SK-N-SH treated with all-trans-retinoic acid at 6 μM for 48 hours (cell line): ENCODE results near the gene PIKFYVE.

Experiments used
- ATAC-seq: fragments of 200-7000 bp; cut with Tn5 transposase; 3 replicates; pipeline ENCODE4 v1.9.1; 2020; ENCODE audit warnings: mild to moderate bottlenecking, moderate library complexity
- ARNTL ChIP-seq: fragments of 450-650 bp; formaldehyde crosslinking; IDR thresholded peaks from 2 replicates; pipeline ENCODE4 v1.5.0; 2020; ENCODE audit warnings: low read depth, mild to moderate bottlenecking, moderate library complexity, borderline replicate concordance
- BACH2 ChIP-seq: fragments of 250-450 bp; sonication (Bioruptor Pico); IDR thresholded peaks from 2 replicates; pipeline ENCODE4 v1.9.0; 2021; ENCODE audit warnings: mild to moderate bottlenecking, borderline replicate concordance
- CSDC2 ChIP-seq: fragments of 250-450 bp; sonication (Bioruptor Pico); IDR thresholded peaks from 2 replicates; pipeline ENCODE4 v1.5.0; 2020; ENCODE audit warnings: mild to moderate bottlenecking, moderate library complexity
- ESRRG ChIP-seq: fragments of 250-450 bp; sonication (Bioruptor Pico); IDR thresholded peaks from 2 replicates; pipeline ENCODE4 v1.6.1; 2021; ENCODE audit warnings: mild to moderate bottlenecking
- GLIS3 ChIP-seq: fragments of 250-450 bp; sonication (Bioruptor Pico); IDR thresholded peaks from 2 replicates; pipeline ENCODE4 v1.5.0; 2020; ENCODE audit warnings: mild to moderate bottlenecking, moderate library complexity
- ISL1 ChIP-seq: fragments of 250-450 bp; sonication (Bioruptor Pico); IDR thresholded peaks from 2 replicates; pipeline ENCODE4 v2.1.2; 2022; ENCODE audit warnings: mild to moderate bottlenecking, moderate library complexity
- OSR1 ChIP-seq: fragments of 250-450 bp; sonication (Bioruptor Pico); IDR thresholded peaks from 2 replicates; pipeline ENCODE4 v1.8.0; 2022; ENCODE audit warnings: moderate library complexity, mild to moderate bottlenecking, inconsistent platforms
- PATZ1 ChIP-seq: fragments of 250-450 bp; sonication (Bioruptor Pico); IDR thresholded peaks from 2 replicates; pipeline ENCODE4 v1.8.0; 2020; ENCODE audit warnings: mild to moderate bottlenecking, moderate library complexity, borderline replicate concordance
- PPARA ChIP-seq: fragments of 250-450 bp; sonication (Bioruptor Pico); IDR thresholded peaks from 2 replicates; pipeline ENCODE4 v1.5.0; 2020; ENCODE audit warnings: mild to moderate bottlenecking, borderline replicate concordance
- RARB ChIP-seq: fragments of 250-450 bp; sonication (Bioruptor Pico); IDR thresholded peaks from 2 replicates; pipeline ENCODE4 v1.8.0; 2021; ENCODE audit warnings: mild to moderate bottlenecking, moderate library complexity
- SNAI2 ChIP-seq: fragments of 250-450 bp; sonication (Bioruptor Pico); IDR thresholded peaks from 2 replicates; pipeline ENCODE4 v1.5.0; 2020; ENCODE audit warnings: mild to moderate bottlenecking, moderate library complexity
- TOX ChIP-seq: fragments of 250-450 bp; sonication (Bioruptor Pico); IDR thresholded peaks from 2 replicates; pipeline ENCODE4 v1.8.0; 2021; ENCODE audit warnings: mild to moderate bottlenecking, moderate library complexity, borderline replicate concordance
- ZC3H10 ChIP-seq: fragments of 250-450 bp; sonication (Bioruptor Pico); IDR thresholded peaks from 2 replicates; pipeline ENCODE4 v1.5.1; 2021; ENCODE audit warnings: mild to moderate bottlenecking, moderate library complexity
- ZFP30 ChIP-seq: fragments of 450-650 bp; formaldehyde crosslinking; IDR thresholded peaks from 2 replicates; pipeline ENCODE4 v1.5.0; 2022; ENCODE audit warnings: mild to moderate bottlenecking, moderate library complexity
- ZNF565 ChIP-seq: fragments of 450-650 bp; formaldehyde crosslinking; conservative IDR thresholded peaks from 2 replicates; pipeline ENCODE4 v1.5.0; 2020; ENCODE audit warnings: low read depth, mild to moderate bottlenecking, moderate library complexity
- ZNF70 ChIP-seq: fragments of 450-650 bp; formaldehyde crosslinking; IDR thresholded peaks from 2 replicates; pipeline ENCODE4 v1.5.0; 2020; ENCODE audit warnings: mild to moderate bottlenecking, moderate library complexity
- ZNF8 ChIP-seq: fragments of 450-650 bp; formaldehyde crosslinking; IDR thresholded peaks from 2 replicates; pipeline ENCODE4 v1.5.0; 2020; ENCODE audit warnings: mild to moderate bottlenecking, moderate library complexity
- TF ChIP-seq, protein P1 (sequence below): fragments of 250-450 bp; sonication (Bioruptor Pico); IDR thresholded peaks from 2 replicates; pipeline ENCODE4 v1.5.1; 2020; ENCODE audit warnings: low read depth, mild to moderate bottlenecking, moderate library complexity
- TF ChIP-seq, protein P2 (sequence below): fragments of 250-450 bp; sonication (Bioruptor Pico); IDR thresholded peaks from 2 replicates; pipeline ENCODE4 v1.8.0; 2021; ENCODE audit warnings: low read depth, mild to moderate bottlenecking, moderate library complexity, borderline replicate concordance
- TF ChIP-seq, protein P3 (sequence below): fragments of 250-450 bp; sonication (Bioruptor Pico); IDR thresholded peaks from 2 replicates; pipeline ENCODE4 v1.5.0; 2020; ENCODE audit warnings: mild to moderate bottlenecking, moderate library complexity
- TF ChIP-seq, protein P4 (sequence below): fragments of 250-450 bp; sonication (Bioruptor Pico); IDR thresholded peaks from 2 replicates; pipeline ENCODE4 v1.5.1; 2021; ENCODE audit warnings: mild to moderate bottlenecking, moderate library complexity

Gene PIKFYVE

DNA sequence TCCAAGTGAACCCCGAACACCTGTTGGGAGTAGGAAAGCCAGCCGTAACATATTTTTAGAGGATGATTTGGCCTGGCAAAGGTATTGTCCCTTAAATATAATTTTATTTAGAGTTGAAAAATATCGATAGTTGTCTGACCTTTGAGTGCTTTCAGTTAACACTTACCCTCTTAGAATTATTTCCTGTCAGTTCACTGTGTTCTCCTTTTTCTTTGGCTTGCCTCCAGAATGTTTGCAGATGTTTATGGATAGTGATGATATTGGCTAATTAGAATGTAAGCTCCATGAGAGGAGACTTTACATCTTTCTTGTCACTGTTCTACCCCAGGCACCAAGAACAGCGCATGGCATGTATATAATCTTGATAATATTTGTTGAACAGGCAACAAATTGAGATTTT, 19.8 kb downstream of the PIKFYVE start:
- TF ChIP-seq SNAI2 (CRISPR knock-in tag) (no peak), OSR1 (CRISPR knock-in tag) (no peak), ZC3H10 (no peak), TOX (CRISPR knock-in tag) (no peak), ESRRG (CRISPR knock-in tag) (no peak), ZNF565 (CRISPR knock-in tag) (no peak), ISL1 (CRISPR knock-in tag) (no peak), RARB (no peak), BACH2 (CRISPR knock-in tag) (no peak), ZNF70 (CRISPR knock-in tag) (no peak)
- TF ChIP-seq, protein P1, sequence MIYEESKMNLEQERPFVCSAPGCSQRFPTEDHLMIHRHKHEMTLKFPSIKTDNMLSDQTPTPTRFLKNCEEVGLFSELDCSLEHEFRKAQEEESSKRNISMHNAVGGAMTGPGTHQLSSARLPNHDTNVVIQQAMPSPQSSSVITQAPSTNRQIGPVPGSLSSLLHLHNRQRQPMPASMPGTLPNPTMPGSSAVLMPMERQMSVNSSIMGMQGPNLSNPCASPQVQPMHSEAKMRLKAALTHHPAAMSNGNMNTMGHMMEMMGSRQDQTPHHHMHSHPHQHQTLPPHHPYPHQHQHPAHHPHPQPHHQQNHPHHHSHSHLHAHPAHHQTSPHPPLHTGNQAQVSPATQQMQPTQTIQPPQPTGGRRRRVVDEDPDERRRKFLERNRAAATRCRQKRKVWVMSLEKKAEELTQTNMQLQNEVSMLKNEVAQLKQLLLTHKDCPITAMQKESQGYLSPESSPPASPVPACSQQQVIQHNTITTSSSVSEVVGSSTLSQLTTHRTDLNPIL (CRISPR knock-in tag) = no peak
- TF ChIP-seq, protein P2, sequence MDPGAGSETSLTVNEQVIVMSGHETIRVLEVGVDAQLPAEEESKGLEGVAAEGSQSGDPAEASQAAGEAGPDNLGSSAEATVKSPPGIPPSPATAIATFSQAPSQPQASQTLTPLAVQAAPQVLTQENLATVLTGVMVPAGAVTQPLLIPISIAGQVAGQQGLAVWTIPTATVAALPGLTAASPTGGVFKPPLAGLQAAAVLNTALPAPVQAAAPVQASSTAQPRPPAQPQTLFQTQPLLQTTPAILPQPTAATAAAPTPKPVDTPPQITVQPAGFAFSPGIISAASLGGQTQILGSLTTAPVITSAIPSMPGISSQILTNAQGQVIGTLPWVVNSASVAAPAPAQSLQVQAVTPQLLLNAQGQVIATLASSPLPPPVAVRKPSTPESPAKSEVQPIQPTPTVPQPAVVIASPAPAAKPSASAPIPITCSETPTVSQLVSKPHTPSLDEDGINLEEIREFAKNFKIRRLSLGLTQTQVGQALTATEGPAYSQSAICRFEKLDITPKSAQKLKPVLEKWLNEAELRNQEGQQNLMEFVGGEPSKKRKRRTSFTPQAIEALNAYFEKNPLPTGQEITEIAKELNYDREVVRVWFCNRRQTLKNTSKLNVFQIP (CRISPR knock-in tag) = no peak
- no peak for ATAC-seq

GRCh38 chr2:208294482-208295024, 28.5 kb downstream of the PIKFYVE start:
- no peak for TF ChIP-seq ISL1 (CRISPR knock-in tag)
- no peak for TF ChIP-seq ZNF565 (CRISPR knock-in tag)
- TF ChIP-seq GLIS3 (CRISPR knock-in tag) = no peak
- TF ChIP-seq CSDC2 = no peak

DNA sequence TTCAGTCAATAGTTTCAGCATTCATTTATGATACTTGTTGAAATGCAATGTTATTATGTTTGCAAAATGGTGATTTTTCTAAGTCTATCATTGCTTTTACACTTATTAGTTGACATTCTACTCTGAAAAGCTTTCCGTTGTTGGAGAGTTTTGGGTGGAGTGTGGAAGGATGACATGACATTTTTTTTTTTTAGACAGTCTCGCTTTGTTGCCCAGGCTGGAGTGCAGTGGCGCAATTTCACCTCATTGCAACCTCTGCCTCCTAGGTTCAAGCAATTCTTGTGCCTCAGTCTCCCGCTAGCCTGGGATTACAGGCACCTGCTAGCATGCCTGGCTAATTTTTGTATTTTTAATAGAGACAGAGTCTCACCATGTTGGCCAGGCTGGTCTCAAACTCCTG, 29.8 kb downstream of the PIKFYVE start:
- ATAC-seq = no peak
- TF ChIP-seq, protein P1 (CRISPR knock-in tag) = no peak
- TF ChIP-seq ARNTL = no peak

More at GRCh38 chr2:208294482-208295024, 28.5 kb downstream of the PIKFYVE start:
- no peak for ATAC-seq

GRCh38 chr2:208296610-208297009, 30.6 kb downstream of the PIKFYVE start:
- ATAC-seq = no peak
- no peak for TF ChIP-seq ARNTL
- TF ChIP-seq, protein P2 (CRISPR knock-in tag) = no peak
- no peak for TF ChIP-seq ZFP30 (CRISPR knock-in tag)
- no peak for TF ChIP-seq RARB
- no peak for TF ChIP-seq ZNF8 (CRISPR knock-in tag)
- TF ChIP-seq PPARA = no peak
- TF ChIP-seq TOX (CRISPR knock-in tag) = no peak
- TF ChIP-seq, protein P3, sequence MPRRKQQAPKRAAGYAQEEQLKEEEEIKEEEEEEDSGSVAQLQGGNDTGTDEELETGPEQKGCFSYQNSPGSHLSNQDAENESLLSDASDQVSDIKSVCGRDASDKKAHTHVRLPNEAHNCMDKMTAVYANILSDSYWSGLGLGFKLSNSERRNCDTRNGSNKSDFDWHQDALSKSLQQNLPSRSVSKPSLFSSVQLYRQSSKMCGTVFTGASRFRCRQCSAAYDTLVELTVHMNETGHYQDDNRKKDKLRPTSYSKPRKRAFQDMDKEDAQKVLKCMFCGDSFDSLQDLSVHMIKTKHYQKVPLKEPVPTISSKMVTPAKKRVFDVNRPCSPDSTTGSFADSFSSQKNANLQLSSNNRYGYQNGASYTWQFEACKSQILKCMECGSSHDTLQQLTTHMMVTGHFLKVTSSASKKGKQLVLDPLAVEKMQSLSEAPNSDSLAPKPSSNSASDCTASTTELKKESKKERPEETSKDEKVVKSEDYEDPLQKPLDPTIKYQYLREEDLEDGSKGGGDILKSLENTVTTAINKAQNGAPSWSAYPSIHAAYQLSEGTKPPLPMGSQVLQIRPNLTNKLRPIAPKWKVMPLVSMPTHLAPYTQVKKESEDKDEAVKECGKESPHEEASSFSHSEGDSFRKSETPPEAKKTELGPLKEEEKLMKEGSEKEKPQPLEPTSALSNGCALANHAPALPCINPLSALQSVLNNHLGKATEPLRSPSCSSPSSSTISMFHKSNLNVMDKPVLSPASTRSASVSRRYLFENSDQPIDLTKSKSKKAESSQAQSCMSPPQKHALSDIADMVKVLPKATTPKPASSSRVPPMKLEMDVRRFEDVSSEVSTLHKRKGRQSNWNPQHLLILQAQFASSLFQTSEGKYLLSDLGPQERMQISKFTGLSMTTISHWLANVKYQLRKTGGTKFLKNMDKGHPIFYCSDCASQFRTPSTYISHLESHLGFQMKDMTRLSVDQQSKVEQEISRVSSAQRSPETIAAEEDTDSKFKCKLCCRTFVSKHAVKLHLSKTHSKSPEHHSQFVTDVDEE (CRISPR knock-in tag) = no peak
- no peak for TF ChIP-seq SNAI2 (CRISPR knock-in tag)
- no peak for TF ChIP-seq PATZ1
- TF ChIP-seq OSR1 (CRISPR knock-in tag) = no peak
- TF ChIP-seq, protein P4, sequence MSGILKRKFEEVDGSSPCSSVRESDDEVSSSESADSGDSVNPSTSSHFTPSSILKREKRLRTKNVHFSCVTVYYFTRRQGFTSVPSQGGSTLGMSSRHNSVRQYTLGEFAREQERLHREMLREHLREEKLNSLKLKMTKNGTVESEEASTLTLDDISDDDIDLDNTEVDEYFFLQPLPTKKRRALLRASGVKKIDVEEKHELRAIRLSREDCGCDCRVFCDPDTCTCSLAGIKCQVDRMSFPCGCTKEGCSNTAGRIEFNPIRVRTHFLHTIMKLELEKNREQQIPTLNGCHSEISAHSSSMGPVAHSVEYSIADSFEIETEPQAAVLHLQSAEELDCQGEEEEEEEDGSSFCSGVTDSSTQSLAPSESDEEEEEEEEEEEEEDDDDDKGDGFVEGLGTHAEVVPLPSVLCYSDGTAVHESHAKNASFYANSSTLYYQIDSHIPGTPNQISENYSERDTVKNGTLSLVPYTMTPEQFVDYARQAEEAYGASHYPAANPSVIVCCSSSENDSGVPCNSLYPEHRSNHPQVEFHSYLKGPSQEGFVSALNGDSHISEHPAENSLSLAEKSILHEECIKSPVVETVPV = no peak
- TF ChIP-seq ZC3H10 = no peak
